ENCODE measurements around the gene AGBL3.

DNA sequence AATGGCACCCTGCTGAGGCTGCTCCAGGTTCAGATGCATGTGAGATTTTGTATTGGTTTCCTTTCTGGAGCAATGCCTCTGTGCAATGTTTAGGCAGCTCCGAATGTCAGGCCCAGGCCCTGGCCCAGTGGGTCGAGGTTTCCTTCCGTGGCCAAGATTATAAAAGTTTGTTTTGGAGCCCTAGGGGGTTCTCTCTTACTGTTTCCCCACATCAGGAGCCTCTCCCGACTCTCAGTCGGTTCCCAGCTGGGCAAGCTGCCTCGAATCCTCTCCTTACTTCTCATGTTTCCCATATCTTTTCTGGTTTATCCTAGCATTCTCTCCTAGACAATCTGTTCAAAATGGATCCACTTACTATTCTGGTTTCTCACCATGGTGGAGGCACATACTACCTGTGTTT is 172.6 kb downstream of the AGBL3 start:
- TF ChIP-seq YY1 (IDR thresholded peaks at IDR 0.05; ENCODE audit: insufficient read depth, insufficient read length): no peak
- no peak for TF ChIP-seq SUZ12 (IDR thresholded peaks at IDR 0.05; ENCODE audit: extremely low read depth, insufficient read depth, insufficient read length)
- TF ChIP-seq ZNF274 (IDR thresholded peaks at IDR 0.05; ENCODE audit: low read depth, low read length): no peak
